ENCODE data around the gene FAM20A.
"Not testable (repeated sequence)": the region's sequence is repeated elsewhere in the genome, so short reads cannot be mapped to it uniquely, and the experiment has no call there.

FAM20A gene

GRCh38 chr17:68497885-68498319, 103.3 kb downstream of the FAM20A start:
- DNase-seq (ENCODE audit: low read depth in 3 of 3, low spot score in 1 of 3): no peak

- no peak for DNase-seq (ENCODE audit: low read depth in 3 of 3, low spot score in 1 of 3)
These were observed 106.1 kb downstream of the FAM20A start for GRCh38 chr17:68495081-68495480.

- not testable (repeated sequence) for DNase-seq (ENCODE audit: low read depth in 3 of 3, low spot score in 1 of 3)
These were observed 108.6 kb downstream of the FAM20A start for GRCh38 chr17:68492394-68493054.

GRCh38 chr17:68491381-68492231, 109.6 kb downstream of the FAM20A start:
- DNase-seq (ENCODE audit: low read depth in 3 of 3, low spot score in 1 of 3): no peak

- DNase-seq (ENCODE audit: low read depth in 3 of 3, low spot score in 1 of 3): no peak
These were observed 111.2 kb downstream of the FAM20A start for GRCh38 chr17:68489919-68490318.

All from stimulated activated CD4-positive, alpha-beta T cell treated with anti-CD3 and anti-CD28 coated beads, TNF-alpha, amount 100 ng/mL, for 1 hour (primary cell).